Colonic mucosa (tissue), 4 donors: ENCODE measurements around the gene STUB1. TPM values are rescaled to one million over a fixed set of nuclear protein-coding genes. Genes with fewer than 3 reads are reported as not detected.

Experiments used
- DNase-seq: peaks from one replicate; pipeline ENCODE4 v3.0.0-alpha.2; 2020
- H3K27ac ChIP-seq: fragments of 200-600 bp; one replicate; pipeline ENCODE4 v1.8.0; 2021
- H3K27me3 ChIP-seq: fragments of 200-600 bp; one replicate; pipeline ENCODE4 v1.8.0; 2021
- H3K36me3 ChIP-seq: fragments of 200-600 bp; one replicate; pipeline ENCODE4 v1.8.0; 2021
- H3K4me1 ChIP-seq: fragments of 200-600 bp; one replicate; pipeline ENCODE4 v1.8.0; 2021; ENCODE audit warnings: mild to moderate bottlenecking
- H3K4me3 ChIP-seq: fragments of 200-600 bp; one replicate; pipeline ENCODE4 v1.8.0; 2021
- H3K9ac ChIP-seq, 2 donors: one replicate each; pipeline ENCODE4 v1.7.0; 2013; ENCODE audit warnings: control low read depth in 2 of 2, low read depth in 2 of 2, low read length in 2 of 2
- H3K9me3 ChIP-seq: fragments of 200-600 bp; one replicate; pipeline ENCODE4 v1.8.0; 2021
- CTCF ChIP-seq: fragments of 200-600 bp; IDR thresholded peaks from one replicate; pipeline ENCODE4 v1.8.0; 2022; ENCODE audit warnings: antibody characterized with exemption, mild to moderate bottlenecking
- intact Hi-C: fragments of 100-400 bp; cut with DNase I; formaldehyde crosslinking; loops from one replicate; pipeline ENCODE4 v1.14.1; 2022
- total RNA-seq, 2 donors: library from RNA; stranded (reverse); fragmentation: NEBNext Ultra II Directional in 1 of 2; extraction: Animal tissue kit (Norgen Biotek cat#: 25700) in 1 of 2; gene quantifications; one replicate each; pipeline ENCODE4 v1.2.1, GENCODE V29; 2021
- donor health status: healthy.
- donor health status: DM: no; HTN: no; CAD: no.
- donor health status: DM: no; HTN: no; CAD: no.

Gene STUB1
- total RNA-seq, 2 donors from 2014 or later = 96.7 to 159 TPM

- intact Hi-C loops = no loop called here
- peaks cover 14% of the 10 kb centered on the region for H3K4me1 ChIP-seq
- H3K27ac ChIP-seq = no peak overlapping the region
- no peak for DNase-seq
- H3K9me3 ChIP-seq = no peaks in the 10 kb centered on the region
- H3K4me3 ChIP-seq = no peak overlapping the region
- TF ChIP-seq CTCF = no peak
- peaks cover 23% of the 10 kb centered on the region for H3K36me3 ChIP-seq
- H3K27me3 ChIP-seq = no peaks in the 10 kb centered on the region
- H3K9ac ChIP-seq = no peak overlapping the region
Observed at GRCh38 chr16:670485-671352, 9.5 kb upstream of the STUB1 start.

GRCh38 chr16:671353-672131 lies 8.7 kb upstream of the STUB1 start:
- intact Hi-C loops = no loop called here
- no peak for TF ChIP-seq CTCF
- H3K4me1 ChIP-seq = peaks cover 19% of the 10 kb centered on the region

GRCh38 chr16:672371-672770 lies 7.8 kb upstream of the STUB1 start:
- no peak overlapping the region for H3K27ac ChIP-seq
- TF ChIP-seq CTCF = no peak
- no peaks in the 10 kb centered on the region for H3K9me3 ChIP-seq
- intact Hi-C loops = no loop called here
- no peak overlapping the region for H3K4me3 ChIP-seq
- H3K4me1 ChIP-seq = peaks cover 19% of the 10 kb centered on the region
- no peak for DNase-seq
- no peak overlapping the region for H3K9ac ChIP-seq
- no peaks in the 10 kb centered on the region for H3K27me3 ChIP-seq
- peaks cover 23% of the 10 kb centered on the region for H3K36me3 ChIP-seq

More at GRCh38 chr16:671353-672131, 8.7 kb upstream of the STUB1 start:
- no peak for DNase-seq
- Histone ChIP-seq H3K9ac (no peak overlapping the region), H3K9me3 (no peaks in the 10 kb centered on the region), H3K4me3 (no peak overlapping the region), H3K27me3 (no peaks in the 10 kb centered on the region), H3K27ac (no peak overlapping the region), H3K36me3 (peaks cover 23% of the 10 kb centered on the region)

- Histone ChIP-seq H3K4me3 (no peak overlapping the region), H3K27me3 (no peaks in the 10 kb centered on the region), H3K4me1 (peaks cover 19% of the 10 kb centered on the region), H3K36me3 (peaks cover 23% of the 10 kb centered on the region), H3K9ac (no peak overlapping the region), H3K27ac (no peak overlapping the region), H3K9me3 (no peaks in the 10 kb centered on the region)
- no peak for TF ChIP-seq CTCF
- no peak for DNase-seq
- intact Hi-C loops = no loop called here
Observed at GRCh38 chr16:672851-673250, 7.4 kb upstream of the STUB1 start.

- Histone ChIP-seq H3K27me3 (no peaks in the 10 kb centered on the region), H3K9ac (no peak overlapping the region), H3K4me3 (no peak overlapping the region), H3K36me3 (peaks cover 23% of the 10 kb centered on the region), H3K27ac (no peak overlapping the region), H3K4me1 (peaks cover 19% of the 10 kb centered on the region), H3K9me3 (no peaks in the 10 kb centered on the region)
- DNase-seq = no peak
- no peak for TF ChIP-seq CTCF
- intact Hi-C loops = no loop called here
Observed at GRCh38 chr16:673399-673991, 6.7 kb upstream of the STUB1 start.
